GM21515 (cell line): ENCODE measurements around the gene COBL.
"Not testable (repeated sequence)": the region's sequence is repeated elsewhere in the genome, so short reads cannot be mapped to it uniquely, and the experiment has no call there.

Source experiments
- ATAC-seq: cut with Tn5 transposase; IDR thresholded peaks from one replicate; pipeline ENCODE4 v1.9.1; 2021; ENCODE audit not compliant: unreplicated experiment

The COBL gene

DNA sequence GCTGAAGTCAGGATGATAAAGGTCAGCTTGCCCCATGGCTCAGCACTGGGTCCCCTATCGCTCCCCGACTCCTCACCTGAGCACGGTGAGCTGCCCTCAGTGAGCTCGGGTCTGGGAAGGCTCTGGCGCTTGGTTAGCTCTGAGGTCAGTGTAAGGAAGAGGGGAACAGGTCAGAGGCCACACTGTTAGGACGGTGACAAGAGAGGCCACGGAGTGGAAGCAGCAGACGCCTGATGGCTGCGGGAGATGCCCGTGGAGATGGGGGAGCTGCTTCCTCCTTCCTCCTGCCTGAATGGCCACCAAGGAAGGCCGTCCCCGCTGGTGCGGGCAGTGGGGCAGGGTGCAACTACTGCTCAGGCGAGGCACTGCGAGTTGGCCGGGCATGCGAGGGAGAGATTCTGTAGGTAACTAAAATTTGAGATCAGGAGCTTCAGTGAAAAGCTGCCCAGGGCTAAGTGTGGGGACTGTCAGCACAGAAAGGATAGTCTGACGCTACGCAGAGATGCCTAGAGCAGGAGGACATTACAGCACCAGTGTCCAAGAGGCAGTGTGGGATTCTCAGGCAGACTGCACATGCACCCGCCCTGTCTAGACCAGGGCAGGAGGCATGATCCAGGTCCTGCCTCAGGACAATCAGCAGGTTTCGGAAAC lies 302.6 kb downstream of the COBL start:
- ATAC-seq: no peak

DNA sequence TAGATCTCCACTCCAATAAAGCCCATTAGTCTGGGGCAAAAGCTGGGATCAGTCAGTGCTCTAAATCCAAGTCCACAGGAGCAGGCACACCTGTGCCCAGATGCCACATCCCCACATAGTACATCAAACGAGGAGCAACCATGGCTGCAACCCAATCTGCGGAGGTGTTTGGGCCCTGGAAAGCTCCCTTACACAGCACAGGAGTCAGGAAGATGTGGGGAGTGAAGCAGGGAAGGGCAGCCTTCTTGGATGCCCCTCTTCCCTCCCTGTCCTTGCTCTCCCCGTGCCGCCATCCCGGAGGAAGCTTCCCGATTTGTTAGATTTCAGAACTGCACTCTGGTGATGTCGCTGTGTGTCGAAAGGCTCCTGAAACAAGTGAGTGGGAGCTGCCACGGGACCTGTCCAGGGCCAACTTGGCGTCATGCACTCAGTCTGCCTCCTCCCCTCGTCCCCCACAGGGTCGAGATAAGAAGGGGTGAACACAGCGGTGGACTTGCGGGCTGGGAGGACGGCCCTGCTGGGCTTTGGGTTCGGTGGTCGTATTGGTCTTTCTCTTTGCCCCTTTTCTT lies 303.3 kb downstream of the COBL start:
- ATAC-seq: no peak

DNA sequence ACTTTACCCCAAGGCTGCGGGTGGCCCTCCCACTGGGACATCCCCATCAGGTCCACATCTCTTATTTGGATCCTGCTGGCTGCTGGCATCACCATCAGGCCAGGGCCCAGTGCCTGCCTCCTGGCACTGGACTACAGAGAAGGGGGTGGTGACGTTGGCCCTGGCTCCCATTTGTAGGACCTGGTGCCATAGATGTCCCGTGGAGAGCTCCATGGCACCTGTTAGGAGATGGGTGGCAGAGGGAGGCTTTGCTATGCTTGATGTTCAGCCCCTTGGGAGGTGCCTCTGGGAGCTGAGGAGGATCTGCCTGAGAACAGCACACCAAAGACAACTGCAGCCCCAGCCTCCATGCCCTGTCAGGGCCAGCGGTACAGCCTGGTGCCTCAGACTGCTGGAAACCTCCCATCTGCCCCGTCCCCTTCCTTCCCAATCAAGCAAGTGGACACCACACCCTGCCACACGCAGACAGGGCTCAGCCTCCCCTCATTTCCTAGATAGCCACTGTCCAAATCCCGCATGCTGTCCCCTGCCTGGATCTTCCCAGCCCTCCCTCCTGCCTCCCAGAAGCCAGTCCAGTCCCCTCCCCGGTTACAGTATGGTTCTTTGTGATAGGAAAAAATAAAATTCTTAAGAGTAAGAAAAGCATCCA lies 303.9 kb downstream of the COBL start:
- ATAC-seq: no peak

DNA sequence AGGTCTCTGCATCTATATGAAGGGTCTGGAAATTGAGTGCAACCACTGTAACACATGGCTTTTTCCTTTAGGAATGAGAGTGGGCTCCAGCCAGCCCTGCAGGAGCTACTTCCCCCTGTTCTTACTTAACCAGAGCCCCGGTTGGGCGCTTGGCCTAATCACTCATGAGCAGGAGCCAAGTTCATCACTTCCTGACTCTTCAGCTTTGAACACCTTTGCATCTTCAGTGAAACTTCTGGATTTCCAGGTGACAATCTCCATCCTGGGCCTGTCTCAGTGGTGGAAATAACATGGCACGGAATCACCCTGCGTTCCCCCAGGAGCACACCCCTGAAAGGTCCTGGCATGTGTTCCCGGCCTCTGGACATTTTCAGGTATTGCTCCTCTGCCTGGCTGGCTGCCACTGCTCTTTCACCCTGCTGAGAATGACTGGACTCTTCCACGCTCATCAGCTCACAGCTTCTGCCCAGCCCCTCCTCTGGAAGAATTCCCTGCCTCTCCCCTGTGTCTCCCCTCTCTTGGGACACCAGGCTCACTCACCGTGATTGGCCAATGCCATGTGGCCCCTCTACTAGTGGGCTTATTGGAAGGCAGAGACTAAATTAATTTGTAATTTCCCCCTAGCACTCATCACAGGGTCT lies 304.8 kb downstream of the COBL start:
- no peak for ATAC-seq

DNA sequence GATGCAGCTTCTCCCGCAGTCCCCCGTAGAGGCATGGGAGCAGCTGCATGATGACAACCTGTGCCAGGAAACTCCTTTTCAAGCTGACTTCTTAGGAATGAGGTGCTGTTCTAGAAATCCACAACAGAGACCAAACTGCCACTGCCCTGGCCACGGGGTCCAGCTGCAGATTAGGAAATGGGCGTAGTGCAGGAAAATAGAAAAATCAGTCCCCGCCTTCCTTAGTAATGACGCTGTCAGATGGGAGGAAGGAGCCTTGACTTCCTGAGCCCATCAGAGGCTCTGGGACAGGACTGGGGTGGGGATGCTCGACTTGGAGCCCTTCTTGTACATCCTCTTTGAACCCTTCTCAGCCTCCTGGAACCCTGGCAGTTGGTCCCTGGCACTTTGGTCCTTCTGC lies 306.1 kb downstream of the COBL start:
- ATAC-seq: no peak

DNA sequence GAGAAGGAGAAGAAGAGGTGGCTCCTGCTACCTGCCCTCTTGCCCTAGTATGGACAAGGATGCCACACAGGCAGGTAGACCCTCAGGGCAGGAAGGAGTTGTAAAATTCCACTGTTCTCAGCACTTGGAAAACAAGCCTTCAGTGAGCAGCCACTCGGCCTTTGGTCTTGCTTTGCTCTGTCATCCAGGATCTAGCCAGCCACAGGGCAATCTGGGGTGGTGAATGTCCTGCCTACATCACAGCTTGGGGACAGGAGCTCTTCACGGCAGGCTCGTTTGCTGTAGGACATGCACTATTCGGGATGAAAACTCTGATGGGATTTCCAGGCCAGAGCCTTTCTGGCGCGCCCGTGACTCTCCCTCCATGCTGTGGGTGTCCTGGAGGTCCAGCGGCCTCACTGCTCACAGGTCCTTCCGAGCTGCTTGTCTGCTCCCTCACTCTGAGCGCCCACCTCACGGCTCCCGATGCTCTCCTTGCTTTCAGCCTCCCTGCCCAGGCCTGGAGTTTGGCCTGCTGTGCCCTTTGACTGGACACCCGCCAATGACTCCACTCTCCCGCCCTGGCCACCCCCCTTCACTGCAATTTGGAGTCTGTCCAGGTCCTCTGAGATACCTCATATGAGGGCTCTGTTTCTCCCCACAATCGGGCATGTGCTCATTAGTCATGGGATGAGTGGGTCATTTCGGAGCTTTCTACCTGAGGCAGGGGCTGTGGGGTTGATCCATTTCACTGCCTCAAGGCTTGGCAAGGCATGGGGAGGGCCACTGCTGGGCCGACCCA lies 306.7 kb downstream of the COBL start:
- no peak for ATAC-seq

DNA sequence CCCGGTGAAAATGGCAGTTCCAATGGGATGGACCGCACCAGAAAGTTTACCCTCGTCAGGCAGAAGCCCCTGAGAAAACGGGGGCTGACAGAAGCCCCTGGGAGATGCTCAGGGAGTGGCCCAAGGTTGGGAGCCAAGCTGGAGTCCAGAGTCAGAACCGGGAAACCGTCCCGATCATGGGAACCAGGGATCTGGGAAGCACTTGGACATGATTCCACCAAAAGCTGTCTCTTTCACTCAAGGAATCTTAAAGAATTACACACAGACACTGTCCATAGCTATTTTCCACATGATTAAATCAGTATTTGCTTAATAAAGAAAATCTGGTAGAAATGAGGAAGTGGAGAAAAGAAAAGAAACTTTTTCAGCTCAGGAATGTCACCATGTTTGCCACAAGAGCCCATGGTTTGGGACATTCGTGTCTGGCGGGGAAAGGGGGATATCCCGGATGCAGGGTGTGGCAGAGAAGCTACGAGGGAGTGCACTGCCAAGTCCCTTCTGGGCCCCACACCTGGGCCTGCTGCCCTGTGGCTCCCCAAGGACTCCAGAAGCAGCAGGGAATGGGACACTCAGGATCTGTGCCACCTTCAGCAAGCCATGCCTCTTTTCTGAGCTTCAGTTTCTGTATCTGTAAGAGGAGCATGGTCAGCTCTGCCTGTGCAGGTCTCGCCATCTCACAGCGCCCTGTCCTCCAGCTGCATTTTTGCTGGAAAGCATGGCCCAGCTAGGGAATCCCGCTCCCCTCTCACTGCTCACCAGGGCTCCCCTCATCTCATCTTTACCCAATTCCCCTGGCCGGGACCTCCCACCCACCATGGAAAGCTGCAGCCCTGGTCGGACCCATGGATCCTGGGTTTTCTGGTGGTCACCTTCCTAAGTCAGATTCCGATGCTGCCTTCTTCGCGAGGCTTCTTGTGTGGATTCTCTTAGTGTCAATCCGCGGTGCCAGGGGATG lies 308.8 kb downstream of the COBL start:
- no peak for ATAC-seq

DNA sequence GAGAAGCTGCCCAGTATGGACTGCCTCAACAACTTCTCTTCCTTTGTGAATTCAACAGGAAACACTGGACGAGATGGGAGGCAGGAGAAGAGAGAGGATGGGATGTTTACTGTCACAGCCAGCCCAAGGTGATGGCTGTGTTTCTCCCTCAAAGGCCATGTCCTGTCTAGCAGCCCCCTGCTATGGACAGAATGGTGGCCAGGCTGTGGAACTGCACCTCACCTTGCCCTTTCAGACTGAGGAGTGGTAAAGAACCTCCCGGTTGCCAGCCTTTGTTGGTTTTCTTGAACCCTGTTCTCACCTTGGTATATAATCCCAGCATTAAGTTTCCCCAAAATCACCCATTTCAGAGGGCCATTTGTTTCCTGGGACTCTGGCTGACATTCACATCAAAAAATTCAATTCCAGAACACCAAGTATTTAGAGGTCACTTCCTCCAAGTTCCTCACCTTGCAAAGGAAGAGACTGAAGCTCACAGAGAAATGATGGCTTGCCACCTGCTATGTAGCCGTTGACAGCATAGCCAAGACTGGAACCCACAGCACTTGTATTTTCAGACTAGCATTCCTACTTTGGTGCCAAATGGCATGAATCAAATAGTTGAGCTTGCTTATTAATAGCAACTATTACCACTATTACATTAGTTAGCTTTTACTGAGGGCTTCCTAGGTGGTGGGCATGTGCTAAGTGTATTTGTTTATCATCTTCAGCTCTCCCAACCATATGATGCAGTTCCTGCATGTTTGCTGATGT lies 309.9 kb downstream of the COBL start:
- no peak for ATAC-seq

DNA sequence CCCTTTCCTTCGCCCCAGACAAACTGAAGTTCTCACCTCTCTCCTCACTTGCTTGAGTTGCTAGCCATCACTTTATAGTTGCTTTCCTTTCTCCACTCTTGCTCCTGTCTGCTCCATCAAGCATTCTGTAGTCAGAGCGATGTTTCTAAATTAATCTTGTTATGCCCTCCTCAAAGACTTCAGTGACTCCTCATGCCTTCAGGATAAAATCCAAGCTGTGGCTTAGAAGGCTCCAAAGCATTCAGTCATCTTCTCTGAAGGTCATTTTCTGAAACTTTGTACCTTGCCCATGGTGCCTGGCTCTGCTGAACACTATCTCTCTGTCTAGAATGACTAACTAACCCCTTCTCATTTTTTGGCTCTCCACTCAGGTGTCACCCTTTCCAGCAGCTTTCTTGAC lies 311.5 kb downstream of the COBL start:
- no peak for ATAC-seq

DNA sequence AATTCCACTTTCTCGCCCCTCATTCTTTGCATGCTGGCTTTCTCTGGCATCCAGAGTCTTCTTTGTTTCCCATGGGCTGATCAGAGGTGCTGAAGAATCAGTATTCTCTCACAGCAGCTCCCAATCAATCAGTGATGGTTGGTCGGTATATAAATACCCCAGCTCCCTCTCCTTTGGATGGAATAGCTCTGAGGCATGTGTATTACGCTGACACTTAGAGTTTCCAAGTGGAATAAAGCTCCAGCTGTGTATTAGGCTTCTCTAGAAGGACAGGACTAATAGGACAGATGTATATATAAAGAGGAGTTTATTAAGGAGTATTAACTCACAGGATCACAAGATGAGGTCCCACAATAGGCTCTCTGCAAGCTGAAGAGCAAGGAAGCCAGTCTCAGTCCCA lies 315.7 kb downstream of the COBL start:
- no peak for ATAC-seq

DNA sequence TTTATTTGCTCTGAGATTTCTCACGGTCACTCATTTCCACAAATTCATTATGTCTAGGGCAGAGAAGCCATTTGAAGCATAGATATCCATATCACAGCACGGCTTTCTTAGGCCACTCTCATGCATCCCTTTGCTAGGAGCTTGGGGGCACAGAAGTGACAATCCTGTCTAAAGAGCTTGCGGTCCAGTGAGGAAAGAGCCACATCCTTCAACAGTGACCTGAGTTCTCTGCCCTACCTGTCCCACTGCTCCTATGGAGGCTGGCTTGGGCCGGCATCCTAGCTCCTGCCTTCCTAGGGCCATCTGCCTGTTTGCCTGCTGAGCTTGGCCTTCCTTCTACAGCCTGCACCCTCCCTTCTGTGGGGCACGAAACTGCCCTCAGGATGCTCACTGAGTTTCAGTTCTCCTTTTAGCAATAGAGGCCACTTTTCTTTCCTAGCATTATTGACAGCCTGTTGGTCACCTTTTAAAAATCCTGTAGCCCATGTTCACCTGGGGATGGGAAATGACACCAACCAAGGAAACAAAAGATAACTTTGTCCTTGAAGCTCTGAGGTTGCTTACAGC lies 321.8 kb downstream of the COBL start:
- no peak for ATAC-seq

DNA sequence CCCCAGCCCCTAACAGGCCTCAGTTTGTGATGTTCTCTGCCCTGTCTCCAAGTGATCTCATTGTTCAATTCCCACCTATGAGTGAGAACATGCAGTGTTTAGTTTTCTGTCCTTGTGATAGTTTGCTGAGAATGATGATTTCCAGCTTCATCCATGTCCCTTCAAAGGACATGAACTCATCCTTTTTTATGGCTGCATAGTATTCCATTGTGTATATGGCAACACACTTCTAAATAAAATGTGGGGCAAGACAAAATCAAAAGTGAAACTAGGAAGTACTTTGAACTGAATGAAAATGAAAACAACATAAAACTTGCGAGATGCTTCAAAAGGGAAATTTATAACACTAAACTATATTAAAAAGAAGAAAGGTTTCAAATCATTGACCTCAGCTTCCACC lies 326.4 kb downstream of the COBL start:
- not testable (repeated sequence) for ATAC-seq

DNA sequence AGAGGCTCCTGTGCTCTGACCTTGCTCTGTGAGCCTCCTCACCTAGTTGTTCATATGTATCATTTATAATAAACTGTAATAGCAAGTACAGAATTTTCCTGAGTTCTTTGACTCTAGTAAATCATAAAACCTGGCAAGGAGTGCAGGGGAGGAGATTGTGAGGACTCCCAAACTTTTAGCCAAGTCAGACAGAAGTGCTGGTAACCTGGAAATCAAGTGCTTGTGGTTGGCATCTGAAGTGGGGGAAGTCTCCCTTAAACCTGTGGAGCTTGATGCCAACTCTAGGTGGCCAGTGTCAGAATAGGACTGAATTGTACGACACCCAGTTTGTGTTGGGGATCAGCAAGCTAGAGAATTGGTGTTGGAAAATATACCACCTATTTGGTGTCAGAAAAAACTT lies 327.6 kb downstream of the COBL start:
- ATAC-seq: no peak

DNA sequence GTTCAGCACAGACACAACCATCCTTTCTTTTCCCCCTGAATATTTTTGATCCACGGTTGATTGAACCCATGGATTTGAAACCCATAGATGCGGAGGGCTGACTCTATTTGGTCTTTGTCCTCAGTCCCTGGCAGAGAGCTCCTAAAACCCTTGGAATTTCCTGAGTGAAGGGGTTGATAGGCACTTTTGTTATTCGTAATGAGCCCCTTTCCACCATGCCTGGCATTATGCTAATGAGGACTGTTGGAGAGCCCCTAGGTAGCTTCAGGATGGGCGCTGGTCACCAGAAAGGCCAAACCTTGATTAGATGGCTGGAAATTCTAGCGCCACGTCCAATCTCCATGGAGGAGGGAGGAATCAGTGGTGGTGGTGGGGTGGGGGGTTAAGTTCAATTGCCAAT lies 328.1 kb downstream of the COBL start:
- ATAC-seq: no peak

DNA sequence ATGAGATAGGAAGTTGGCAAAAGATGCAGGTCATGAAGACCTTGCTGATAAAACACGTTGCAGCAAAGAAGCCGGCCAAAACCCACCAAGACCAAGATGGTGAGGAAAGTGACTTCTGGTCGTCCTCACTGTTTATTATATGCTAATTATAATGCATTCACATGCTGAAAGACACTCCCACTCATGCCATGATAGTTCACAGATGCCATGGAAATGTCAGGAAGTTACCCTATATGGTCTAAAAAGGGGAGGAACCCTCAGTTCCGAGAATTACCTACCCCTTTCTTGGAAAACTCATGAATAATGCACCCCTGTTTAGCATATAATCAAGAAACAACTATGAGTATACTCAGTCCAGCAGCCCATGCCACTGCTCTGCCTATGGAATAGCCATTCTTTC lies 331.5 kb downstream of the COBL start:
- no peak for ATAC-seq

DNA sequence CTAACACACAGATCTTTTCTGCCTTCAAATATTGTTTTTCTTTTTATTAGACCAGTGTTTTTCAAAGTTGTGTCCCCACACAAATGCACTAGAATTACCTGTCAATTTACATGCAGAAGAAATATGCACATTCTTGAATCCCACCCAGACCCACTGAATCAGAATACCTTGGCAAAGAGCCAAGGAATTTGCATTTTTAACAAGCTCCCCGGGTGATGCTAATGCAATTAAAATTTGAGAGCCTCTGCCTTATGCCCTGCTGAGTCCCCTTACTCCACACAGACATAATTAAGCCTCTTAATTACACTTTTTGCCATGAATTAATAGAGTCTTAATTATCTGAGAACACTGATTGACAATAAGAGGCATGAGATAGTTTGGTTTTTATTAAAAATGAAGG lies 332.8 kb downstream of the COBL start:
- no peak for ATAC-seq

DNA sequence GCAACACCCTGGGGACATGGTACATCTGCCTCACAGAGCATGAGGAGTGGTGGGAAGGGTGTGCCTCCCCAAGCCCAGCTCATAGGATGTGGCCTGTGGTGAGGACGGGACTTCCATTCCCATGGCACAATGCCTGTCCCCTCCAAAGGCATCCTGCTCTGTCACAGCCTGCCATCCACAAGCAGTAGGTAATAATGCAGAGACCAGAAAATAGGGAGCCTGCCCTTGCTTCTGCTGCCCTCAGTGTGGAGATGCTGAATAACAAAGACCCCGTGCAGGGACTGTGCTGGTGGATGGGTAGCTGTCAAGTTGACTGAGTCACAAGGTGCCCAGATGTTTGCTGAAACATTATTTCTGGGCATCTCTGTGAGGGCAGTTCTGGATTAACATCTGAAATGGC lies 334.0 kb downstream of the COBL start:
- no peak for ATAC-seq

DNA sequence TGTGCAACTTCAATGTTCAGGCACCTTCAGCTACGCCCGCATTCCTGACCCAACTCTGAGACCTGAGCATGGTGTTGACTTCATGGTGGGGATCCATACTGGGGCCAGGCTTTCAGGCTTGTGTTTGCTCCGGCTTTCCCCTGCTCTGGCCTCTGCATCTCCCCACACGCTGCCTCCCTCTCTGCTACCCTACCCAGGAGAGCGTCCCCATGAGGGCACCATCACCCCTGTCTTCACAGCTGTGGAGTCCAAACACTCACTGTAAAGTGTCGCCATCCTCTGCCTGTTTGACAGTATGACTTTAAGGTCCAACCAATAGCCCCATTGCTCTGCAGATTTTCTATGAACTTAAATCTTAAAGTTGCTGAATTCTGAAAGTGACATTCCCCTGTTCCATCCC lies 334.9 kb downstream of the COBL start:
- ATAC-seq: no peak

DNA sequence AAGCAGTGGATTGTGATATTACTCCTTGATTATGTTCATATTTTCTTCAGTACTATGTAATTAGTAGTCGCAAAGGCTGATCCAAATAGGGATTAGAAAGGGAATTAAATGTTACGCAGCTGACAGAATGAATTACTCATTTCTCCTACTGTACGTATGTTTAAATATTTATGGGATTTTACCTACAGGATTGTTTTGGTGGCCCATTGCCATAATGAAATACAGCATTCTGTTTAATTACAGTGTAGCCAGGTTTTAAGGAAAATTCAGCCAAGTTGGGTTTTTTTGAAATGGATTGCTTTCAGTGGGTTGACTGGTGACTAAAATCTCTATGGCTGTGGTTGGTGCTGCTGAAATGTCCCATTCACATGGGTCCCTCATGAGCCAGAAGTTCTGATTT lies 336.2 kb downstream of the COBL start:
- ATAC-seq: no peak
